ENCODE measurements around the gene ZBTB40.

GRCh38 chr1:22553104-22553880 lies 101.6 kb downstream of the ZBTB40 start:
- TF ChIP-seq NR2C2 (CRISPR knock-in tag; IDR thresholded peaks at IDR 0.05; ENCODE audit: borderline replicate concordance) (no peak), HDAC1 (CRISPR knock-in tag; IDR thresholded peaks at IDR 0.05) (no peak), JUNB (CRISPR knock-in tag; IDR thresholded peaks at IDR 0.05; ENCODE audit: borderline replicate concordance) (no peak), ZFP36 (IDR thresholded peaks at IDR 0.05; ENCODE audit: borderline replicate concordance, low read depth, low read length, partially characterized antibody) (no peak), ZNF207 (IDR thresholded peaks at IDR 0.05; ENCODE audit: borderline replicate concordance) (no peak), ZNF777 (CRISPR knock-in tag; IDR thresholded peaks at IDR 0.05) (no peak), ZFX (CRISPR knock-in tag; IDR thresholded peaks at IDR 0.05; ENCODE audit: low read depth) (no peak), GABPA (IDR thresholded peaks at IDR 0.05; ENCODE audit: low read depth, low read length) (no peak), GABPA (CRISPR knock-in tag; IDR thresholded peaks at IDR 0.05; ENCODE audit: low read depth) (no peak), SIN3A (IDR thresholded peaks at IDR 0.05; ENCODE audit: borderline replicate concordance, low read depth, low read length) (no peak), CERS6 (CRISPR knock-in tag; IDR thresholded peaks at IDR 0.05) (no peak), RFXAP (CRISPR knock-in tag; IDR thresholded peaks at IDR 0.05; ENCODE audit: borderline replicate concordance) (no peak)
- TF ChIP-seq, protein P1, sequence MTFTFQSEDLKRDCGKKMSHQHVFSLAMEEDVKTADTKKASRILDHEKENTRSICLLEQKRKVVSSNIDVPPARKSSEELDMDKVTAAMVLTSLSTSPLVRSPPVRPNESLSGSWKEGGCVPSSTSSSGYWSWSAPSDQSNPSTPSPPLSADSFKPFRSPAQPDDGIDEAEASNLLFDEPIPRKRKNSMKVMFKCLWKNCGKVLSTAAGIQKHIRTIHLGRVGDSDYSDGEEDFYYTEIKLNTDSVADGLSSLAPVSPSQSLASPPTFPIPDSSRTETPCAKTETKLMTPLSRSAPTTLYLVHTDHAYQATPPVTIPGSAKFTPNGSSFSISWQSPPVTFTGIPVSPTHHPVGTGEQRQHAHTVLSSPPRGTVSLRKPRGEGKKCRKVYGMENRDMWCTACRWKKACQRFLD (CRISPR knock-in tag; IDR thresholded peaks at IDR 0.05; ENCODE audit: borderline replicate concordance): no peak
- TF ChIP-seq, protein P2, sequence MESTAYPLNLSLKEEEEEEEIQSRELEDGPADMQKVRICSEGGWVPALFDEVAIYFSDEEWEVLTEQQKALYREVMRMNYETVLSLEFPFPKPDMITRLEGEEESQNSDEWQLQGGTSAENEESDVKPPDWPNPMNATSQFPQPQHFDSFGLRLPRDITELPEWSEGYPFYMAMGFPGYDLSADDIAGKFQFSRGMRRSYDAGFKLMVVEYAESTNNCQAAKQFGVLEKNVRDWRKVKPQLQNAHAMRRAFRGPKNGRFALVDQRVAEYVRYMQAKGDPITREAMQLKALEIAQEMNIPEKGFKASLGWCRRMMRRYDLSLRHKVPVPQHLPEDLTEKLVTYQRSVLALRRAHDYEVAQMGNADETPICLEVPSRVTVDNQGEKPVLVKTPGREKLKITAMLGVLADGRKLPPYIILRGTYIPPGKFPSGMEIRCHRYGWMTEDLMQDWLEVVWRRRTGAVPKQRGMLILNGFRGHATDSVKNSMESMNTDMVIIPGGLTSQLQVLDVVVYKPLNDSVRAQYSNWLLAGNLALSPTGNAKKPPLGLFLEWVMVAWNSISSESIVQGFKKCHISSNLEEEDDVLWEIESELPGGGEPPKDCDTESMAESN (CRISPR knock-in tag; conservative IDR thresholded peaks at IDR 0.05): no peak

All from HepG2 (cell line).